Body of pancreas (tissue), 4 donors: ENCODE results near the gene OMA1.

Source experiments
- CTCF ChIP-seq, 7 experiments: fragments of 450-650 bp in 4 of 7; fragments of 200-600 bp in 3 of 7; sonication (generic) in 3 of 7; IDR thresholded peaks; one replicate each; pipeline ENCODE4 v1.5.1; 2016 to 2019; ENCODE audit warnings: antibody characterized with exemption in 7 of 7
- POLR2A ChIP-seq, 3 donors: fragments of 450-650 bp; IDR thresholded peaks; one replicate each; pipeline ENCODE4 v1.6.1; 2016; ENCODE audit warnings: antibody characterized with exemption in 3 of 3, mild to moderate bottlenecking in 2 of 3

- TF ChIP-seq POLR2A (IDR thresholded peaks at IDR 0.05) (no peak), CTCF (IDR thresholded peaks at IDR 0.05) (no peak)
These were observed 31.1 kb upstream of the OMA1 start for GRCh38 chr1:58577654-58578030.
